Activated T-helper 17 cell treated with anti-CD3 and anti-CD28 coated beads, Interleukin-2, amount 50 U/mL, for 72 hours (primary cell): ENCODE results near the gene SDF4. TPM values are rescaled to one million over a fixed set of nuclear protein-coding genes. Genes with fewer than 3 reads are reported as not detected.

ENCODE experiments used
- ATAC-seq: fragments of 150-1000 bp; cut with Tn5 transposase; replicated peaks from 2 replicates; pipeline ENCODE4 v1.10.0; 2021; ENCODE audit warnings: mild to moderate bottlenecking, moderate library complexity
- H3K27ac Mint-ChIP-seq: one replicate; pipeline ENCODE4 v1.8.0; 2022; ENCODE audit warnings: mixed read lengths
- H3K27me3 Mint-ChIP-seq: one replicate; pipeline ENCODE4 v1.8.0; 2022; ENCODE audit warnings: mixed read lengths
- H3K36me3 Mint-ChIP-seq: one replicate; pipeline ENCODE4 v1.8.0; 2022; ENCODE audit warnings: low read depth, mild to moderate bottlenecking, mixed read lengths
- H3K4me1 Mint-ChIP-seq: one replicate; pipeline ENCODE4 v1.8.0; 2022; ENCODE audit warnings: mixed read lengths
- H3K4me3 Mint-ChIP-seq: one replicate; pipeline ENCODE4 v1.8.0; 2022; ENCODE audit warnings: mild to moderate bottlenecking, mixed read lengths
- H3K9me3 Mint-ChIP-seq: one replicate; pipeline ENCODE4 v1.8.0; 2022; ENCODE audit warnings: mixed read lengths
- total RNA-seq, 2 donors: library from RNA; stranded (reverse); gene quantifications; one replicate each; pipeline ENCODE4 v1.2.3, GENCODE V29; 2022

SDF4 gene
- total RNA-seq, 2 donors from 2014 or later = 169 to 773 TPM

DNA sequence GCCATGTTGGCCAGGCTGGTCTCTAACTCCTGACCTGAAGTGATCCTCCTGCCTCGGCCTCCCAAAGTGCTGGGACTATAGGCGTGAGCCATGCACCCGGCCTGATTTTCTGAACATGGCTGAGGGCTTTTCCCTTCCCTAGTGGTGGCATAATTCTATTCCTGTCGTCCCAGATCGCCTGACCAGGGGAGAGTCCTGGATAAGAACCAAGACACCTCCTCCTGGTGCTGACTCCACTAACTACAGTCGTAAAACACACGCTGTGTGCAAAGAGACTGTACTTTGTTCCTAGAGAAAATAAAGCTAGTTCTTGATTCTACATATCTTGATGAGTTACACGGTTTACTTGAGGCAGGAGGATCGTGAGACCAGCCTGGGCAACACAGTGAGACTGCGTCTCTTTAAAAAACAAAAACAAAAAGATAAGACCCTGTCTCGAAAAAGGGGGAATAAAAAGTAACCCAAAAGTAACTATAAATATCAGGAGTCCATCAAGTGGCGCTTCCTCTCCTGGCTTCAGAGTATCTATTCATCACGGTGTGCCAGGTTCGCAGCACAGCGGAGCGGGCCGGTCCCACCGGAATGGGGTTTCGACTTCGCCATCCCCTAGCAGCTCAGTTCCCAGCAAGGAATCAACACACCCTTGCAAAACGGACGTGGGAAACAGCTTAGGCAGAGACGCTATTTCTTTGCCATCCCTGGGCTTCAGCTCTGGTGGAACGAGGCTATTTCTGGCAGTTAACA, 973 bp downstream of the SDF4 start:
- Mint-ChIP-seq H3K4me1 (peaks cover 23% of the 10 kb centered on the region), H3K27ac (peak overlapping the region; percentile 95), H3K9me3 (no peaks in the 10 kb centered on the region), H3K27me3 (no peaks in the 10 kb centered on the region), H3K36me3 (peaks cover 54% of the 10 kb centered on the region), H3K4me3 (peak overlapping the region; percentile 96)
- ATAC-seq = no peak

DNA sequence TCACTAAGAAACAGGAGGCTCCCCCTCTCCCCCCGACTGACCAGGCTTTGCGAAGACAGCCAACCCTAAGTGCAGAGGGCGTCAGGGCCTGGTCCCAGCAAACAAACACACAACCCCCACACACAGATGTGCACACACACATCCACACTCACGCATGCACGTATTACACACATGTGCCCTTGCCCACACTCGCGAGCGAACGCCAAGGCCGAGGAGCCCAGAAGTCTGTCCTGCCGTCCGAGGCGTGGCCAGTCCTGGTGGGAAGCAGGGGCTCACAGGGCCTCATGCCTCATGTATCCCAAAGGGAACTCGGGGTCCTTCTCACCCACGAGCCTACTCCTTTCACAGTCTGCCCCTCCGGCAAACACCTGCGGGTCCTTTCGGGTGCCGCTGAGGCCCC, 2.0 kb downstream of the SDF4 start:
- ATAC-seq = no peak

DNA sequence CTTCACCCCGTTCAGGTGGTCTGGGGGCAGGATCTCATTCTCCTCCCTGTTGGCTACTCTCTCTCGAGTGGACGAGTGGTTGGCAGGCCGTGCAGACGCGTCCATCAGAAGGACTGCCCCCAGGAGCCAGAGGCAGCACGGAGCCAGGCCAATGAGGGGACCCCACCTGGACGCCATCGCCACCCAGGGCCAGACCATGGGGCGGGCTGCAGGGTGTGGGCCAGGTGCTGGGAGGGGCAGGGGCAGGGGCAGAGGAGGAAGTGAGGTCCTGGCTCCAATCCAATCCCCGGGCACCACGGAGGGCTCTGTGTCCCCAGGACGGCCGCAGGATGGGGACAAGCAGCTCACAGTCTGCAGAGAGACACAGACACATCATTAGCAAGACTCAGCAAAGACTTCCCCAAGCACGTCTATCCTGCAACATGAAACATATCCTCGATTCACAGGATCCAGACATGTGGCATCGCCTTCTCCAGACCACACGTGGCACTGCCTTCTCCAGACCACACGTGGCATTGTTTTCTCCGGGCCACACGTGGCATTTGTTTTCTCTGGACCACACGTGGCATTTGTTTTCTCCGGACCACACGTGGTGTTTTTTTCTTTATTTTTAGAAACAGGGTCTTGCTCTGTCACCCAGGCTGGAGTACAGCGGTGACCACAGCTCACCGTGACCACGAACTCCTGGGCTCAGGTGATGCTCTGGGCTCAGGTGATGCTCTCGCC, 3.0 kb downstream of the SDF4 start:
- no peaks in the 10 kb centered on the region for H3K9me3 Mint-ChIP-seq
- ATAC-seq = no peak
- H3K27me3 Mint-ChIP-seq = no peaks in the 10 kb centered on the region
- H3K27ac Mint-ChIP-seq = no peak overlapping the region
- H3K4me3 Mint-ChIP-seq = peak overlapping the region; percentile 96
- peaks cover 62% of the 10 kb centered on the region for H3K36me3 Mint-ChIP-seq
- H3K4me1 Mint-ChIP-seq = peaks cover 20% of the 10 kb centered on the region

More for the DNA sequence above, 2.0 kb downstream of the SDF4 start:
- H3K36me3 Mint-ChIP-seq = peaks cover 62% of the 10 kb centered on the region
- peak overlapping the region; percentile 96 for H3K4me3 Mint-ChIP-seq
- H3K4me1 Mint-ChIP-seq = peaks cover 28% of the 10 kb centered on the region
- H3K27ac Mint-ChIP-seq = peak overlapping the region; percentile 95
- no peaks in the 10 kb centered on the region for H3K27me3 Mint-ChIP-seq
- no peaks in the 10 kb centered on the region for H3K9me3 Mint-ChIP-seq

DNA sequence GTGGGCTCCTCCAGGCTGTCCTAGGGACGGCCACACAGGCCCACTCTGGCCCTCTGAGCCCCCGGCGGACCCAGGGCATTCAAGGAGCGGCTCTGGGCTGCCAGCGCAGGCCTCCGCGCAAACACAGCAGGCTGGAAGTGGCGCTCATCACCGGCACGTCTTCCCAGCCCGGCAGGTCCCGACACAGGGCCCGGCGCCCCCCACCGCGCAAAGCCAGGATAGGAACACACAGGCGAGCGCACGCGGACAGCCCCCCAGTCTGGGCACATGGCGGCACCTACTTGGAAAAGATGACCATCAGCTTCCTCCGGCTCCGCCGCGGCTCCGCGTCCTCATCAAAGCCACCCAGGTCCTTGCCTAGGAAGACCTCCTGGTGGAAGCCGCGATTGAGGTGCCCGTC, 3.6 kb downstream of the SDF4 start:
- Mint-ChIP-seq H3K4me1 (peaks cover 18% of the 10 kb centered on the region), H3K4me3 (no peak overlapping the region), H3K36me3 (peaks cover 61% of the 10 kb centered on the region), H3K9me3 (no peaks in the 10 kb centered on the region), H3K27ac (no peak overlapping the region), H3K27me3 (no peaks in the 10 kb centered on the region)
- no peak for ATAC-seq

DNA sequence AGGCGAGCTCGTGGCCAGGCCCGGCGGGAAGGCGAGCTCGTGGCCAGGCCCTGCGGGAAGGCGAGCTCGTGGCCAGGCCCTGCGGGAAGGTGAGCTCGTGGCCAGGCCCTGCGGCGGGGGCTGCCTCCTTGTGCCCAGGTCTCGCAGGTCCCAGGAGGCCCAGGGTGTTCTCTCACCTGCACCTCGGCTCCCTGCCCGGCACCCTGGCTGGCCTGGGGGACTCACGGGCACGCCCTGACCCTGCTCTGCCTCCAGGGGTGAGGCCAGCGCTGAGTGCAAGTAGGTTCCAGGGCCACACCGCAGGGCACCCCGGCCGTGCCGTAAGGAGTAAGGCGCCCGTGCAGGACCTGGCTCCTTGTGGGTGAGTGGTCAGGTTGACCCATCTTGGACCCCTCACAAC, 4.4 kb downstream of the SDF4 start:
- peaks cover 69% of the 10 kb centered on the region for H3K36me3 Mint-ChIP-seq
- peaks cover 24% of the 10 kb centered on the region for H3K4me1 Mint-ChIP-seq
- no peak for ATAC-seq
- no peaks in the 10 kb centered on the region for H3K27me3 Mint-ChIP-seq
- H3K4me3 Mint-ChIP-seq = no peak overlapping the region
- H3K9me3 Mint-ChIP-seq = no peaks in the 10 kb centered on the region
- H3K27ac Mint-ChIP-seq = no peak overlapping the region

DNA sequence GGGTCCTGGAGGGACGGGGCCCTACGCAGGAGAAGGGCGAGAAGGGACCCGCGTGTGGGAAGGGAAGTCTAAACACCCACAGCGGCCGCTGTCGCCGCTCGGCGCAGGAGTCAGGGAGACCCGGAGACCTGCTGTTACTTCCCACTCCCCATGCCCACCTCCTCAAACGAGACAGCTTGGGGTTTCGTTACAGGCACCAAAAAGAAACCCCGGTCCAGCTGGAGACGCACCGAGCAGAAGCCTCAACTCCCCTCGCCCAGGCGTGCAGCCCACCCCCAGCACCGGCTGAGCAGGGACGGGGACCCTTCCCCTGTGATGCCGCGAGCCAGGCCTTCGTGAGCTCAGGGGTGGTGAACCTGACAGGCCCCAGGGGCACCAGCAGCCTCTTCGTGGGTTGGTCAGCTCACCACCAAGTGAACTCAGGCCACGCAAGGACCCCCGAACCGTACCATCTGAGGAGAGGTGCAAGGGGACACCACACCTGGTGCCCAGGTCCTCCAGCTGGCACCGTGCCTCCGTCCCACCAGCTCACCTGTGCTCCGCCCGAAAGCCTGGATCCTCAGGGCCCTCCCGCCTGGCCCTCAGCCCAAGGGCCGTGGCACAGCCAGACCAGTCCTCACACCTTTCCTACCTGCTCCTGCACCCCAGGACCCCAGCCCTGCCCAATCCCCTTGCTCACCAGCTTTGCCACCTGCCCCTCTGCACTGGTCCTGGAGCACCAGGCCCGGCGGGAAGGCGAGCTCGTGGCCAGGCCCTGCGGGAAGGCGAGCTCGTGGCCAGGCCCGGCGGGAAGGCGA, 5.0 kb downstream of the SDF4 start:
- no peaks in the 10 kb centered on the region for H3K9me3 Mint-ChIP-seq
- H3K36me3 Mint-ChIP-seq = peaks cover 75% of the 10 kb centered on the region
- no peak for ATAC-seq
- no peak overlapping the region for H3K4me3 Mint-ChIP-seq
- no peaks in the 10 kb centered on the region for H3K27me3 Mint-ChIP-seq
- peaks cover 24% of the 10 kb centered on the region for H3K4me1 Mint-ChIP-seq
- no peak overlapping the region for H3K27ac Mint-ChIP-seq

DNA sequence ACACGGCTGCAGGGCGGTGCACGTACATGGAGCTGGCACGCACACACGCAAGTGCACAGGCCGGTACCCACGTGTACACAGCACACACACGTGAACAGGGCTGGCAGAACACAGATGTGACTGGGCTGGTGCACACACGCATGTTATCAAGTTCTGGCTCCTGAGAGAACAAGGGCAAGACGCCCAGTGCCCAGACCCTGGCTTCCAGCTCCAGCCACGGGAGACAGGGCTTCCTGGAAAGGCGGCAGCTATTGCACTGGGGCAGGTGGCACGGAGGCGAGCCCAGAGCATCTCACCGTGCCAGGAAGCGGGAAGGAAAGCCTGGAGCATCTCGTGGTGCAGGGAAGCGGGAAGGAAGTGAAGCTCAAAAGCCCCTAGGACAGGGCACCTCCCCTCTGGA, 5.9 kb downstream of the SDF4 start:
- no peaks in the 10 kb centered on the region for H3K27me3 Mint-ChIP-seq
- peak overlapping the region; percentile 55 for H3K27ac Mint-ChIP-seq
- peaks cover 80% of the 10 kb centered on the region for H3K36me3 Mint-ChIP-seq
- peaks cover 24% of the 10 kb centered on the region for H3K4me1 Mint-ChIP-seq
- H3K4me3 Mint-ChIP-seq = no peak overlapping the region
- H3K9me3 Mint-ChIP-seq = no peaks in the 10 kb centered on the region
- no peak for ATAC-seq

DNA sequence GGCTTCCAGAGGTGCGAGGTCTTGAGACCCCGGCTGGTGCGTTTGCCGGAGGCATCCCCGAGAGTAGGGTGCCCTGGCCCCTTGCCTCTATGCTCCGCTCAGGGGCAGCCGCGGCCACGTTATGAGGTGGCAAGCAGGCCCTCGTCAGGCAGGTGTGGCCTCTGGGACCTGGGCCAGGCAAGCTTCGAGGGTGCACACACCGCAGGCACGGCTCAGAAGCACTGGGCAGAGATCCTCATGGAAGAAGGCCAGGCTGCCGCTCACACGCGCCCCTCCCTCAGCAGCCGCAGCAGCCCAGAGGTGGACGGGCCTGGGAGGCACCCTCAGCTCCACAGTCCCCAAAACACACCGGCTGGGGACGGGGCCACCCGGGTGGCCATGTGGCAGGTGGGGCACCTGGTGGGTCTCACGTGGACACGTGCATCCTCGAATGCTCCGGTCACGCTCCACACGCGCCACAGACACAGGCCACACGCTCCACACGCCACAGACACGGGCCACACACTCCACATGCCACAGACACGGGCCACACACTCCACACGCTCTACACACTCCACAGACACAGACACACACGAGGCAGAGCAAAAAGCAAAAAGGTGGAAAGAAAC, 6.5 kb downstream of the SDF4 start:
- H3K4me3 Mint-ChIP-seq = no peak overlapping the region
- no peaks in the 10 kb centered on the region for H3K27me3 Mint-ChIP-seq
- H3K27ac Mint-ChIP-seq = peak overlapping the region; percentile 55
- H3K4me1 Mint-ChIP-seq = peaks cover 29% of the 10 kb centered on the region
- peaks cover 80% of the 10 kb centered on the region for H3K36me3 Mint-ChIP-seq
- no peak for ATAC-seq
- H3K9me3 Mint-ChIP-seq = no peaks in the 10 kb centered on the region

DNA sequence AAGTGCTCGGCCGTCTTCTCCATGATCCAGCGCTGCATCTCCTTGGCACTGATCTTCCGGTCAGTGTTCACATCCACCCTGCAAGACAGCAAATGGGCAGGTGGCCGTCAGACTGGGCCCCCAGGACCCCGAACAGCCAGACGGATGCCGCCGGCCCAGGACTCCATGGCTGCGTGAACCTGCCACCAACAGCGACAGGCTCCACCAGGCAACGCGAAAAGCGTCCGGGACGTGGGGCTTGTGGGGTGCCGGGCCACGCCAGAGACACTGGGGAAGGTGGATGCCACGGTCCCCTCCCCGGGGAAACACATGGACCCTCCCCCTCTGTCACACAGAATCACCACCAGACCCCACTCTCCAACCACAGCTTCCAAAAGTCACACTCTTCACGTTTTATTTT, 7.9 kb downstream of the SDF4 start:
- Mint-ChIP-seq H3K27me3 (no peaks in the 10 kb centered on the region), H3K36me3 (peaks cover 80% of the 10 kb centered on the region)

DNA sequence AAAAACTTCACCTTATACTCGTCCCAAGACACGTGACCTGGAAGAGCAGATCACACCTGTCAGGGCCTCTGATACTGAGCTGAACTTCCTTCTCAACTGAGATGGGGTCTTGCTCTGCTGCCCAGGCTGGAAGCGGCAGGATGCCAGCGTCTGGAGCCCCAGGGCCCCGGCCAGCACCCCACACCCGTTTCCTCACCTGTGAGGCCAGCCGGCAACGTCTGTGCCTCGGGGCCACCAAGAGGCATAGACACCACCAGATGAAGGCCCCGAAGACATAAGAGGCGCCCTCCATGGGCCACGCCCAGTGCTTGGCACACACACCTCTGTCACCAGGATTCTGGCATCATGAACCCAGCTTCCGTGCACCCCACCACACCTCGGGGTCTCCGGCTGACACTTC, 8.5 kb downstream of the SDF4 start:
- no peak for ATAC-seq
- Mint-ChIP-seq H3K27me3 (no peaks in the 10 kb centered on the region), H3K4me1 (peaks cover 26% of the 10 kb centered on the region), H3K27ac (peak overlapping the region; percentile 75), H3K36me3 (peaks cover 80% of the 10 kb centered on the region), H3K4me3 (peak overlapping the region; percentile 29), H3K9me3 (no peaks in the 10 kb centered on the region)

More for the DNA sequence above, 7.9 kb downstream of the SDF4 start:
- Mint-ChIP-seq H3K4me1 (peaks cover 26% of the 10 kb centered on the region), H3K27ac (no peak overlapping the region), H3K4me3 (no peak overlapping the region), H3K9me3 (no peaks in the 10 kb centered on the region)
- no peak for ATAC-seq

DNA sequence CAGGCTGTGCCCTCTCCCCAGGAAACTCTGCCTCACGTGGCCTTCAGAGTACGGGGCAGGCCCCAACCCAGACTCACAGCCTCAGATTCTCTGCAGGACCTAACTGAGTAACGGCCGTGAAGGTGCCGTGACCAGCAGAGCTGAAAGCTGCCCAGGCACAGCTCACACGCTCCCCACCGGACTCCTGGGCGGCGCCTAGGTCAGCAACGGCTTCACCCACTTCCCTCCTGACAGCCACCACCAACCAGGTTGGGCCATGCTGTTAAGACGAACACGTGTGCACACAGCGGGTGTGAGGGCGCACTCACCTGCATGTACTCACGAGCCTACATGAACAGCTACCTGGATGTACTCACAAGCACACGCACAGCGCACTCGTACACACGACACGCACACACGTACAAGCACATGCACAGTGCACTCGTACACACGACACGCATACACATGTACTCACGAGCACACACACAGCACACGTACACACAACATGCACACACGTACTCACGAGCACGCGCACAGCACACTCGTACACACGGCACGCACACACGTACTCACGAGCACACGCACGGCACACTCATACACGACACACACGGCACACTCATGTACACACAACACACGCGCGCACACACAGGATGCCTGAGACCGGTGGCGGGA, 9.1 kb downstream of the SDF4 start:
- ATAC-seq = no peak
- peaks cover 26% of the 10 kb centered on the region for H3K4me1 Mint-ChIP-seq
- peak overlapping the region; percentile 29 for H3K4me3 Mint-ChIP-seq
- H3K27ac Mint-ChIP-seq = peak overlapping the region; percentile 75
- no peaks in the 10 kb centered on the region for H3K9me3 Mint-ChIP-seq
- no peaks in the 10 kb centered on the region for H3K27me3 Mint-ChIP-seq
- H3K36me3 Mint-ChIP-seq = peaks cover 86% of the 10 kb centered on the region

DNA sequence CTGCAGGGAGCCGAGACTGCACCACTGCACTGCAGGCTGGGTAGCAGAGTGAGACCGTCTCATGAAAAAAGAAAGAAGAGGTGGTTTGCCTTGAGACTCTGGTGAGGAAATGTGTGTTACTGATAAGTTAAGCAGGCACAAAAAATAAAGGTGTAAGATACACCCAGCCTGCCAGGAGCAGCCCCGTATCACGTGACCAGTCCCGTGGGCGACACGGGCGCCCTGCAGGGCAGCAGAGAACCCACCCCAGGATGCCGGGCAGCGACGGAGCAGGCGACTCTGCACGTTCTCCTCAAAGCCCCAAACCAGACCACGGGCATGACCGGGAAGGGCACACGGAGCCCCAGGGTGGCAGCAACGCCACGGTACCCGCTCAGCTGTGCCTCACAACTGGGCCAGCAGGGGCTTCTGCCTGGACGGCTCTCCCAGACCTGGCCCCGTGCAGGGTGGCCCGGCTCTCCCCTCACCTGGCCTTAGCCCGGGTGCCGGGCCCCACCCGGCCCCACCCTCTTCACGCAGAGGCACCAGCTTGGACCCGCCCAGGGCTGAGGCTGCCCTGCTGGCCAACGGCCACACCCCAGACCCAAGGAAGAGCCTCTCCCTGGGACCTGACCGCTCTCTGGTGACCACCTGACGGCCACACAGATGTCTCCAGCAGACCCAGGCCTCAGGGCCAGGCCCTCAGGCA, 9.8 kb downstream of the SDF4 start:
- Mint-ChIP-seq H3K9me3 (no peaks in the 10 kb centered on the region), H3K27me3 (no peaks in the 10 kb centered on the region), H3K4me1 (peaks cover 26% of the 10 kb centered on the region), H3K27ac (no peak overlapping the region), H3K36me3 (peaks cover 92% of the 10 kb centered on the region), H3K4me3 (no peak overlapping the region)
- ATAC-seq = no peak

DNA sequence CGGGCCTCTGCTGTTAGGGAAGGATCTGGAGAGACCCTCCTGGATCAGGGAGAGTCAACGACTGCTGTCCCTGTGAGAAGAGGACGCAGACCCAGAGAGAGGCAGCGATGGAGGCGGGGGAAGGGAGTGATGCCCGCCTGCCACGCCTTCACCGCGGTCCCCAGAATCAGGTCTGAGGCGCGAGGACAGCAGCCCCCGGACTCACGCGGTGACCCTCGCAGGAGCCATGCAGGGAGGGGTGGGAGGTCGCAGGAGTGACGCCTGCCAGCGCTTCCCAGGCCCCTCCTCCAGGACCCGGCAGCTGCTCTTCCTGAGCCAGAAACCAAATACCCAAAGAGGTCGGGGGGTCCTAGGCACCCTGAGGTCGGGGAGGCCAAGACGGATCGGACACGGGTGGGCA, 11.6 kb downstream of the SDF4 start:
- ATAC-seq = no peak
- H3K36me3 Mint-ChIP-seq = peaks cover 97% of the 10 kb centered on the region
- no peaks in the 10 kb centered on the region for H3K27me3 Mint-ChIP-seq
- H3K4me1 Mint-ChIP-seq = peaks cover 22% of the 10 kb centered on the region
- H3K27ac Mint-ChIP-seq = peak overlapping the region; percentile 98
- H3K9me3 Mint-ChIP-seq = no peaks in the 10 kb centered on the region
- peak overlapping the region; percentile 95 for H3K4me3 Mint-ChIP-seq
